RCC 7860 (cell line): ENCODE measurements around the gene LPCAT1.
A peak's percentile ranks its signal among the peaks of the same experiment; 100 is the strongest.

Experiments used
- DNase-seq: peaks from one replicate; pipeline ENCODE4 v3.0.0-alpha.2; 2015; ENCODE audit warnings: low spot score
- FAIRE-seq: peaks from 2 replicates; lab custom pipeline; 2012; peaks lifted over from hg19 to GRCh38; lab: Jason Lieb, UNC

Gene LPCAT1

DNA sequence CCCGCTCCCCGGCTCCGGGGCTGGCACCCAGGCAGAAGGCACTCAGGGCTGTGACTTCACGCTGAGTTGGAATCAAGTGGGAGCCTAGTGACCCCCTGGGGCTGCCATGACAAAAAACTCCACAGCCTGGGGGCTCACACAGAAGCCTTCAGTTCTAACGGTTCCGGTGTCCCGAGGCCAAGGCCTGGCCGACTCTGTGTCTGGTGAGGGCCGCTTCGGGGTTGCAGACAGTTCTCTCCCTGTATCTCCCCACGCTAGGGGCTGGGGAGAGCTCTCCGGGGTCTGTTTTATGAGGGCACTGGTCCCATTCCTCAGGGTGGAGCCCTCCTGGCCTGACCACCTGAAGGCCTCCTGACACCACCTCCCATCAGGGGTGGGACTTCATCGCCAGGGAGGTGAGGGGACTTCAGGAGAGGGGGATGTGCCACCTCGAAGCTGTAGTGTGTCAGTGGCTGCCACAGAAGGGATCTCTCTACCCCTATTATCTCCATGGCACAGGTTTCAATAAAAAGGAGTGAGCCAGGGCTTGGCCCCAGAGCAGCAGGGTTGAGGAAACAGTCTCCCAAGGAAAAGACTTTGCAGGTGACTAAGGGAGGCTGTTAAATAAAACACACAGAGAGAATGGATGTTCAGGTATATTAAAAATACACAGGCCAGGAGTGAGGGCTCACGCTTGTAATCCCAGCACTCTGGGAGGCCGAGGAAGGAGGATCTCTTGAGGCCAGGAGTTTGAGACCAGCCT, 77.0 kb downstream of the LPCAT1 start:
- no peak for DNase-seq
- FAIRE-seq: no peak

GRCh38 chr5:1445689-1446601, 77.8 kb downstream of the LPCAT1 start:
- no peak for DNase-seq
- FAIRE-seq: no peak

DNA sequence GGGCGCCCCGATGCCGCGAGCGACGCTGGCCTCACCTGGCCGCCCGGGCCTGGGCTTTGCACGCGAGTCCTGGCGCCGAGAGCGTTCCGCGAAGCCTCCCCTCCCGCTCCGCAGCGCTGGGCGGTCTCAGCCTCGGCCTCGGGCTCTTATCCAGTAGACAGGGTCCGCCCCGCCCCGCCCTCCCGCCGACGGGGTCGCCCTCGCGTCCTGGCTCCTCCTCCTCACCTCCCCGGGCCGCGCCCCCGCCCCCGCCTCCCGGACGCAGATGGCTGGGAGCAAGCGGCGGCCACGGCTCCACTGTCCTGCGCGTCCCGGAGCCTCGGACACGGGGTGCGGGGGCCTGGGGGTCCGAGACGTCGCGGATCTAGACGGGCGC, 78.5 kb downstream of the LPCAT1 start, which contains the start of gene SLC6A3:
SLC6A3 (minus strand) TSS at position 128 of the 376 bp plus-strand sequence. CDS start 2,243 bp downstream, outside the sequence.
- DNase-seq (no peak), FAIRE-seq (no peak)

DNA sequence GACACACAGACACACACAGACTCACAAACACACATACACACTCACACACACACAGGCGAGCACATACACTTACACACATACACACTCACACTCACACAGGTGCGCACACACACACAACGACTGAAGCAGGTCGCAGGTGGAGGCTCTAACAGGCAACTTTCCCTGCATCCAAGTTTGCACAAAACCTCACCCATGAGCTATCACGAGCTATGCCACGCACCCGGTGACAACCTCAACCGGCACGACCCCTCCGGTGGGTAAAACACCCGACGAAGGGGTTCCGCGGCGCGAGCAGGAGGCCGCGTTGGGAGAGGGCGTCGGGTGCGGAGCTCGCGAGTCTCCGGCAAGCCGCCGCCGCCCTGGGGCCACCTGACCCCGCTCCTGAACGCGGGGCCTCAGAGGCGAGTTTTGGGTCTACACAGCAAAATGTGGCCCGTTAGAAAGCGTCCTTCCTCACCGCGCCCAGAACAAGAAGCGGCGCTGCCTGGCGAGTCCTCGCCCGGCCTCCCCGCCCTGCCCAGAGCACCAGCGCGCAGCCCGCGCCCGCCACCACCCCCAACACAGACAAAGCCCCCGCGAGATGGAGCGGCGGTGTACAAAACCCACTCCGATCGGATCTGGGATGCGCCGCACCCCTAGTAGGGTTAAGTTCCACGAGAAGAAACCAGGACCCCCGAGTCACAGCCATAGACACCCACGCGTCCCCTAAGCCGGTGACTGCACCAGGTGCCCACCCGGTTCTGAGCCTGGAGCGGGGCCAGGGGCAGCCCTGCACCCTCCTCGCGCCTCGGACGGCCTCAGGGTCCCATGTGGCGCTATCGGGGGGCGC, 79.2 kb downstream of the LPCAT1 start:
- FAIRE-seq: no peak
- no peak for DNase-seq

DNA sequence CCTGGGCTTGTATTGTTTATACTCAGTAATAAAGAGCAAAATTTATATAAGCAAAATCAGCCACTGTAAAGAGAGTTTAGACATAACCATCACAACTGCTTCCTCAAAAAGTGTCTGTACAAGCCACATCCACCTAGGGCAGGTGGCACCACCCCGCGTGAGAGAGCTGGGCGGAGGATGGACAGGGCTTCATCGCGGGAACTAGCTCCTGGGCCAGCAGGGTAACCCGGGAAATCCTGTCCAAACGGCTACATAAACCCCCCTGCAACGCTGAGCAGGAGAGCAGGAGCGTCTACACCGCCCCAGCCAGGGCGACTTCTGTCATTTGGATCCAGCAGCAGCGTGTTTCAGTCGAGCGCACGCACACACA, 79.8 kb downstream of the LPCAT1 start:
- FAIRE-seq (no peak), DNase-seq (no peak)

- no peak for FAIRE-seq
- no peak for DNase-seq
Measured at GRCh38 chr5:1443171-1443570, 80.6 kb downstream of the LPCAT1 start.

DNA sequence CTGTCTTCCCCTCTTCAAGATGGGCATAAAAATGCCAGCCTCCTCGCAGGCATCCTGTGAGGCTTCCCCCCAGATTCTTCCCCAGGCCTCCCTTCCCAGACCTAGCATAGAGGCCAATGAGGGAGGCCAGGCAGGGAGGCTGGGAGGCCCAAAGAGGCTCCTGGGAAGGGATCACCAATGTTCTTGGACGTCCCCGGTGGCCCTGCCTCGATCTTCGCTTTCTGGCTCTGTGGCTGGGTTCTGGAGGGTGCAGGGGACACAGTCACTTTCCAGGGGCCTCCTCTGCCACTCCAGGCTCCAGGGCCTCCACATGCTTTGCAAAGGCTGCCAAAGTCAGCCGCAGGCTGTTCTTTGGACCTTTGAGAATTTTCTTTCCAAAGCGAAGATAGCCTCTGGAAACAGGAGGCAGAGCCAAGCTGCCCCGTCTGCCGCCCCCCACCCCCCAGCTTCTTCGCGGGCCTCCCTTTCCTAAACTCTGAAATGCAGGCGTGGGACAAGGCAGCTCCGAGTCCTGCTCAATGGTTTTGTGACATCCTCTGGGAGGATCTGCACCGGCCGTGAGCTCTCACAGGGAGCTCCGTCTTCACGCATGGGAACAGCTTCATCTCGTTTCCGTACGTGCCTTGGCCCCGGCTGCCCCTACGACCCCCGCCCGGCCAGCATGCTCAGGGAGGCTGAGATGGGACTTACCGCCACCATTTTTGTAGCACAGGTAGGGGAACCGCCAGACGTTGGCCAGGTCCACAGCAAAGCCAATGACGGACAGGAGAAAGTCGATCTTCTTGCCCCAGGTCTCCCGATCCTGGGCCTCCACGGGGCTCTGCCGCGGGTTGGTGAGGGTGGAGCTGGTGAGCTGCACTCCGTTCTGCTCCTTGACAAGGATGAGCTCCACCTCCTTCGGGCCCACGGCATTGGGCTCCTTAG, 81.3 kb downstream of the LPCAT1 start:
- FAIRE-seq (no peak), DNase-seq (no peak)

GRCh38 chr5:1441166-1441865, 82.4 kb downstream of the LPCAT1 start:
- FAIRE-seq (no peak), DNase-seq (no peak)

- FAIRE-seq (no peak), DNase-seq (no peak)
Measured at GRCh38 chr5:1440098-1440493, 83.7 kb downstream of the LPCAT1 start.

GRCh38 chr5:1439388-1440097, 84.2 kb downstream of the LPCAT1 start:
- no peak for FAIRE-seq
- no peak for DNase-seq

DNA sequence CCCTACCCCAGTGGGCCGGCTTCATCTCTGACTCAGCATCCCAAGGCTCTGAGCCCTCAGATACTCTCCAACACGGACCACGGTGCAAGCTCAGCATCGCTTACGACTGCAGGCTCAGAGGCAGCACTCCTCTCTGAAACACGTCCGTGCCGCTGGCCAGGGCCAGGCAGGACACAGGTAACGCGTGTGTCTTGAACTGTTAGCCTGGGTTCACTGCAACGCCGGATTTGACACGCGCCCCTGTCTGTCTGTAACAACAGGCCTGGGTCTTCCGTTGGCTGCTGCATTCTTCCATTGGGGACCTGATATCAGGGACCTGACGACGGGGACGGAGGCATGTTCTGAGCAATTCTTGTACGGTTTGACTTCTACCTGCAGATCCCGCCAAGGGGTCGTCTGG, 84.9 kb downstream of the LPCAT1 start:
- DNase-seq (no peak), FAIRE-seq (no peak)

DNA sequence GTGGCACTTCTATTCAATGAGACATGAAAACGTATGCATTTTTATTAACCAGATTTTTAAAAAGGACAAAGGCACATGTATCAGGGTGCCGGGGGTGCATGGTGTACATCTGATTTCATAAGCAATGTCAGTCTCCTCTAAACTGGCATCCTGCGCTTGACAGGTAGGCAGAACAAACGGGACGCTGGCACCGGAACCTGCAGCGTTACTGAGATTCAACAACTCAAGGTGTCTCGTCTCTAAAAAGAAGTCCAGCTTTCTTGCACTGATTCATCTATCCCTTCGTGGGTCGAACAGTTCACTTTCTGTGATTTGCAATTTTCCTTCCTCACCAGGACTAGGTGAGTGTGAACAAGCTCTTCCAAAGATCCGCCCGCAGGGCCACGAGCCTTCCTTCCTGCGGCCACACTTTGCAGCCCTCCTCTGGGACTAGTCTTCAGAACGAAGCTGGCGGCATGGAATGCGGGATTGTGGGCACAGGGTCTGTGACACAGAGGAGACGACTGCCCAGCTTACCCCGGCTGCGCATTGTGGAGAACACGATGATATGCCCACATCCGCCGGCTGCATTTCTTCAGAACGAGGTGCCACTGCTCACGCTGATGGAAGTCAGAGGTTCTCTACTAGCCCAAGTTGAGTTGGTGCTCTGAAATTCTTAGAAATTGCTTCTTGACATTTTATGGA, 85.7 kb downstream of the LPCAT1 start:
- FAIRE-seq (no peak), DNase-seq (no peak)

GRCh38 chr5:1437226-1437829, 86.4 kb downstream of the LPCAT1 start:
- no peak for FAIRE-seq
- peak; percentile 25 for DNase-seq

DNA sequence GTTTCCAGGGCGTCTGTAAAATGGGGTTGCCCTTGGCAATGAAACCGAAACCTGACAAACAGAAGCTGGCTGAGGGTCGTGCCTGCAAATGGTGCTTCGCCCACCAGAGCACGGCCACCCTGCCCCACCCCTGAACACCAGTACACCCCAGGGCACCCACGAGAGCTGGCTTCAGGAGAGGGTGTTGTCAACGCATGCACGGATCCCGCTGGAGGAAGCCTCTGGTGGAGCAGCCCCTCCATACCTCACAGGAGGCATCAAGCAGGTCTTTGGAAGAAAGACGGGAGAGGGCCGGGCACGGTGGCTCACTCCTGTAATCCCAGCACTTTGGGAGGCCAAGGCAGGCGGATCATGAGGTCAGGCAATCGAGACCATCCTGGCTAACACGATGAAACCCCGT, 87.1 kb downstream of the LPCAT1 start:
- FAIRE-seq (no peak), DNase-seq (no peak)

GRCh38 chr5:1436036-1436435, 87.7 kb downstream of the LPCAT1 start:
- DNase-seq: no peak
- FAIRE-seq: no peak

- FAIRE-seq (no peak), DNase-seq (no peak)
Measured at GRCh38 chr5:1435369-1435768, 88.4 kb downstream of the LPCAT1 start.

GRCh38 chr5:1432296-1432695, 91.5 kb downstream of the LPCAT1 start:
- no peak for FAIRE-seq
- DNase-seq: no peak

DNA sequence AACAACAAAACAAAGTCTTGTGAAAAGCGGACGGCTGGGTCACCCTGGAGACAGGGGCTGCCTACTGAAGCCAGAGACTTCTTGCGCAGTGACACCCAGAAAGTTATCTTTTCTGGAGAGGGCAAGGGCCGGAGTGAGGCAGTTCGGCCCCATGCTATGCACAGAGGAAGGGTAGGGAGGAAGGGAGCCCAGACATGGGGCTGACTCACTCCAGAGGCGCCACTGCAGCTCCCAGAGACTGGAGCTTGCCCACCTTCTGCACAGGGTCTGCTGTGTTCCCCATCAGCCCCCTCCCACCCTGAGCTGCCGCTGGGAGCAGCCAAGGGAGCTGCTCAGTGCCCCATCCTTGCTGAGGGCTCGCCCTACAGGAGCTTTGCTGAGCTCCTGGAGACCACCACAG, 91.9 kb downstream of the LPCAT1 start:
- no peak for FAIRE-seq

More for the DNA sequence above, 91.9 kb downstream of the LPCAT1 start:
- no peak for DNase-seq
